Measurements from ENCODE around the gene CYB561D1. TPM values are rescaled to one million over a fixed set of nuclear protein-coding genes. Genes with fewer than 3 reads are reported as not detected.

Gene CYB561D1
- total RNA-seq, 1 experiment from 2014 or later = 4.5 TPM

DNA sequence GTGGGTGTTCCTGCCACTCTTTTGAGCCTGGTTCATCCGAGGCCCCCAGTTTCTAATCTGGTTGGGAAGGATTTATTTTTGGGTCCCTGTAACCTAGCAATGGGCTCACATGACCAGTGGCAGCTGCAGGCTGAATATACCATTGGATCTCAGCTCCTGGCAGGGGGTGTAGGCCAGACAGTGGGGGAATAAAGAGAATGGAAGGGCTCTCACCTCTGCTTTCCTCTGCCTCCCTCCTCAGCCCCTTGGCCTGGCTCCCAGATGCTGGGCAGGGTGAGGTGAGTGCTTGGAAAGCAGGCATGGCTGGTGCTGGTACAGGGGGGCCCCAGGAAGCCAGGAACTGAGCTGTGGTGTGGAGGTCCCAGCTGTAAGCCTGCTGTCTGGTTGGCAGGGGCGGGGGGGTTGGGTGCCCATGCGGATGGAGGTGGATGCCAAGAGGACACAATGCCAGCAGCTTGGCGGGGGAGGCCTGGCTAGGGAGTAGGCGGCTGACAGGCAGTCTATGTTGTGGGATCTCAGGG is 42.1 kb downstream of the CYB561D1 start:
- in situ Hi-C loops (cut with HindIII; ENCODE audit: low pct_unique_long_range_greater_than_20kb, low sequenced_read_pairs) = no loop called here
- no peak for DNase-seq (ENCODE audit: low read depth, low spot score)

GRCh38 chr1:109537450-109538178 is 43.7 kb downstream of the CYB561D1 start:
- in situ Hi-C loops (cut with HindIII; ENCODE audit: low pct_unique_long_range_greater_than_20kb, low sequenced_read_pairs) = no loop called here
- no peak for DNase-seq (ENCODE audit: low read depth, low spot score)

GRCh38 chr1:109538827-109539555 is 45.1 kb downstream of the CYB561D1 start:
- DNase-seq (ENCODE audit: low read depth, low spot score) = no peak
- in situ Hi-C loops (cut with HindIII; ENCODE audit: low pct_unique_long_range_greater_than_20kb, low sequenced_read_pairs) = no loop called here

- no peak for DNase-seq (ENCODE audit: low read depth, low spot score)
- in situ Hi-C loops (cut with HindIII; ENCODE audit: low pct_unique_long_range_greater_than_20kb, low sequenced_read_pairs) = no loop called here
These were observed 45.8 kb downstream of the CYB561D1 start, which contains the start of gene GPR61 for GRCh38 chr1:109539676-109540075. TSS of gene GPR61 (plus strand) at chr1:109539872. CDS start at chr1:109543023, 3,151 bp downstream.

DNA sequence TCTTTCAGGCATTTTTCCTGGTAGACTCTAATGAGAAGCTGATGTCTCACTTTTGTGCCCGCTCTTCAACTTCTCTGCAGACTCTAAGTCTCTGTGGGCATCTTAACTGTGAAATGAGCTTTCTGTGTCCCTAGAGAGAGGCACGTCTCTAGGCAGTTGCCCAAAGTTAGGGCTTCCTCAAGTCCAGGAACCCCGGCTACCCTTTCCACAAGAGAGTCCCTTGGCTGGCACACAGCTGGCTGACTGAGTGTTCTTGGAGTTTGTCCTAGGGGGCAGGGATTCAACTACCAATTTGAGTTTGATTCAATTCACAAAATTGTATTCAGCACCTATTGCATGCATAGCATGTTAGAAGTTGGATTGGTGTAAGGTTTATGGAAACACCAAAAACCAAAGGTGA is 47.2 kb downstream of the CYB561D1 start:
- no peak for DNase-seq (ENCODE audit: low read depth, low spot score)
- in situ Hi-C loops (cut with HindIII; ENCODE audit: low pct_unique_long_range_greater_than_20kb, low sequenced_read_pairs) = no loop called here

- in situ Hi-C loops (cut with HindIII; ENCODE audit: low pct_unique_long_range_greater_than_20kb, low sequenced_read_pairs) = no loop called here
- DNase-seq (ENCODE audit: low read depth, low spot score) = no peak
These were observed 48.8 kb downstream of the CYB561D1 start for GRCh38 chr1:109542657-109543056.

- in situ Hi-C loops (cut with HindIII; ENCODE audit: low pct_unique_long_range_greater_than_20kb, low sequenced_read_pairs) = no loop called here
- no peak for DNase-seq (ENCODE audit: low read depth, low spot score)
These were observed 49.5 kb downstream of the CYB561D1 start for GRCh38 chr1:109543283-109543987.

GRCh38 chr1:109543988-109544735 is 50.3 kb downstream of the CYB561D1 start:
- in situ Hi-C loops (cut with HindIII; ENCODE audit: low pct_unique_long_range_greater_than_20kb, low sequenced_read_pairs) = no loop called here
- no peak for DNase-seq (ENCODE audit: low read depth, low spot score)

DNA sequence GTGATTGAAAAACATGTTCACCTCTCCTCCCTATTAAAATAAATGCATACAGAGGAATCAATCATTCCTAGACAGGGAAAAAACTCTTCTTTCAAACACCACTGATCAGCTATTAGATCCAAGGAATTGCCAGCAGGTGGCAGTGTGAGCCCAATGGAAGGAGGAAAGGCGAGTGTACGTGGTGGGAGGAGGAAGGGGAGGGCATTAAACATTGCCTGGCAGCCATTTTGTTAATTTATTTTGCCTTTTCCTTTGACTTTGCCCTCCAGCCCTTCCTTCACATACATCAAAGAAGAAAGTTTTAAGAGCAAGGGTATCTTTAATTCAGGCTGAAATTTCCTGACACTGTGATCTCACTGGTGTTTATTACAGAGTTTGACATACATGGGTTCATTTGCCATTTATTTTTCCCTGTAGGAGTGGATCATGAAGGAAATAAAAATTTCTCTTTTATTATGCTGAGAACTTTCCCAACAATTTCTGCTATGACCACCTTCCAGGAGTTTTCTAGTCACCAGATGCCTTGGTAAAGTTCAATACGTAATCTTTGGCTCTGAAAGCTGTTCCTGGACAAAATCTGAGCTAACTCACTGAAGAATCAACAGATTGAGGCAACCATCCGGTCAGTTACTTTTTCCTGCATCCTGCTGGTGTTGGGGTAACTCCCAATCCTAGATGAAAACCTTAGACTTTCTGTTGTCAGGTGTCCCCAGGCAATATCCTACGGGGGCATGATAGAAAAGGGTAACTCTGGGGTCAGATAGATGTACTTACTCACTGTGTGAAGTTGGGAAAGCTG is 52.6 kb downstream of the CYB561D1 start:
- peak; percentile 93 for DNase-seq (ENCODE audit: low read depth, low spot score)
- in situ Hi-C loops (cut with HindIII; ENCODE audit: low pct_unique_long_range_greater_than_20kb, low sequenced_read_pairs) = no loop called here

DNA sequence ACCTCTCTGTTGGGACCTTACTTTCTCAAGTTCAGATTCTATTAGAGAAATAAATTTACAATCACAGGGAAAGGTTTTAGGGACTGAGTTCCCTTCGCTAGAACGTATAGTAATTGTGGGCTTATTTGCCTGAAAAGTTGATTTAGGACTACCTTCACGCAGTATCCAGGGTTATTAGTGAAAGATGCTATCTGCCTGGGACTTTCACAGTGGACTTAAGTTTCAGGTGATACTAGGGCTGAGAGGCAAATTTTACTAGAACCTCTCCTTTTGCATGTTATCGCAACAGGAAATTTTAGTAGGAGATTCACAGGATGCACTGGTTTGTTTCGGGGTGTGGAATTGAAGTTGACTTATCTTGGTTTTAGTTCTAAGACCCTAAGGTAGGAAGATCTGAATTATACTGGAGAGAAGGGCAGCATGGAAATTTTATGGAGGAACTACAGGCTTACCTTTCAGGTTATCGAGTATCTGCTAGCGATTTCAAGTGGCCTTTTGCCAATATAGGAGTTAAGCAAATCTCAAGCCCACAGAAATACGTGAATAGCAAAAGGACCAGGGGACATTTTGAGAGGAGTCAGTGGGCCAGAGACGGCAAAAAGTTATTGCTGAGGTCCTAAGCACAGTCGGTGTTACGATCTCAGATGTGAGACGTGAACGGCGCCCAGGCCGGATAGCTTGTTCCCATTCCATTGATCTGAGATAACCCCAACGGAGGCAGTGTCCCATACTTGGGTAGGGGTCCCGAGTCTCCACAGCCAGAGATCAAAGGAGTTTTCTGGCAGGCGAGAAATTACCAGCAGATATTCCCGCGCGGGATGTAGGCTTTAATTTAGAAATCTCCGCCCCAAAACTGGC is 53.8 kb downstream of the CYB561D1 start:
- DNase-seq (ENCODE audit: low read depth, low spot score) = no peak
- in situ Hi-C loops (cut with HindIII; ENCODE audit: low pct_unique_long_range_greater_than_20kb, low sequenced_read_pairs) = no loop called here

DNA sequence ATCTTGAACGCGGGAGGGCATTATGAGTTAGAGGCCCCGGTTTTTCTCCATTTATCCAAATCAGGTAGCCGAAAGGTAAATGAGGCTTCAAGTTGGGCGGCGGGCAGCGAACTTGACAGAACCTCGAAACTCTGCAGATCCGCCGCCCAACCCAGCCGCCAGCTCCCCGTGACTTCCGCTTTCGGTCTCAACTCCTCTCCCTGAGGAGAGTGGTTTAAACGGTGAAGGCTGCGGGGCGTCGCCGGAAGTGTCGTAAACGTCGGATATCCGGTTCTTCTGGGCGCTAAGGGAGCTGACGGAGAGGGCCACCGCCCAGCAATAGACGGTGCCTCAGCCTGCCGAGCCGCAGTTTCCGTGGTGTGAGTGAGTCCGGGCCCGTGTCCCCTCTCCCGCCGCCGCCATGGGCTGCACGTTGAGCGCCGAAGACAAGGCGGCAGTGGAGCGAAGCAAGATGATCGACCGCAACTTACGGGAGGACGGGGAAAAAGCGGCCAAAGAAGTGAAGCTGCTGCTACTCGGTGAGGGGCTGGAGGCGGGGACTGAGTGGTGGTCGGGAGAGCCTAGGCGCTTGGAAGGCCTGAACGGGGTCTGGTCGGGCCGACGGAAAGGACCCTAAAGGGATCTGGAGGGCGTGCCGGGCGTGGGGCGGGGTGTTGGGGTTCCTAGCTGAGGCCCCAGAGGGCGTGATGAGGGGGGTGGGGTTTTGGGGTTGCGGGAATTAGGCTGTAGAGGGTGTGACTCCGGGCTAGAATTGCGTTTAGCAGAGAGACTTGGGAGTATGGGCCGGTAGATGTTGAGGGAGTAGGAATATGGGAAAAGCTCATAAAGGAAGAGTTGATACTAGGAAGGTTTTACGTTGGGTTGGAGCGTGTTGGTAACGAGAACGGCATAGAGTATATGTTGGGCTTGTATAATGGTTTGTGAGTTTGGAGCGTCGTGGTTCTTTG is 54.7 kb downstream of the CYB561D1 start, which contains the start of gene GNAI3:
GNAI3 (plus strand) TSS at position 295 of the 947 bp plus-strand sequence; CDS start at position 401, 106 bp downstream.
- in situ Hi-C loops (cut with HindIII; ENCODE audit: low pct_unique_long_range_greater_than_20kb, low sequenced_read_pairs) = no loop called here
- peak; percentile 94 for DNase-seq (ENCODE audit: low read depth, low spot score)
